Panc1 (cell line): ENCODE results near the gene LHFPL3. TPM values are rescaled to one million over a fixed set of nuclear protein-coding genes. Genes with fewer than 3 reads are reported as not detected.

Experiments
- ATAC-seq: fragments of 200-7000 bp; cut with Tn5 transposase; 2 replicates; pipeline ENCODE4 v1.9.1; 2020; ENCODE audit warnings: mild to moderate bottlenecking, moderate library complexity
- BruUV-seq: library from RNA; stranded (reverse); fragments of 400-500 nt; replicated peaks from 2 replicates; lab custom pipeline; 2021; lab: Mats Ljungman, UMichigan
- CTCF ChIA-PET: fragments of 300-600 bp; sonication (Branson Sonifier 250); formaldehyde crosslinking; loops from one replicate; lab custom pipeline; 2022; ENCODE audit warnings: antibody characterized with exemption; lab: Charles Lee
- POLR2A ChIA-PET: fragments of 300-600 bp; sonication (Branson Sonifier 250); formaldehyde crosslinking; loops from one replicate; lab custom pipeline; 2022; ENCODE audit warnings: antibody characterized with exemption; lab: Charles Lee
- DNase-seq: peaks from one replicate; pipeline ENCODE4 v3.0.0-alpha.2; 2010; ENCODE audit warnings: low read depth, low spot score
- H3K27ac ChIP-seq: 2 replicates; pipeline ENCODE4 v1.5.1; 2011; ENCODE audit warnings: mild to moderate bottlenecking, low read length, inconsistent platforms
- H3K27me3 ChIP-seq: fragments of 200-500 bp; sonication (Bioruptor generic); 2 replicates; pipeline ENCODE4 v1.6.0; 2014; ENCODE audit warnings: low read length, inconsistent platforms; ENCODE audit not compliant: control insufficient read depth, insufficient read depth
- H3K36me3 ChIP-seq: fragments of 200-500 bp; sonication (Bioruptor generic); 2 replicates; pipeline ENCODE4 v1.5.1; 2014; ENCODE audit warnings: inconsistent platforms, mild to moderate bottlenecking, low read length, moderate library complexity; ENCODE audit not compliant: control insufficient read depth, insufficient read depth
- H3K4me1 ChIP-seq: 2 replicates; pipeline ENCODE4 v1.5.1; 2011; ENCODE audit warnings: inconsistent platforms, mild to moderate bottlenecking, low read length, moderate library complexity; ENCODE audit not compliant: control insufficient read depth, insufficient read depth
- H3K4me3 ChIP-seq, 2 experiments: 2 replicates each; pipeline ENCODE4 v1.5.1; 2011 to 2012; ENCODE audit warnings: low read depth in 2 of 2, low read length in 2 of 2, mild to moderate bottlenecking in 2 of 2, inconsistent platforms in 1 of 2, moderate library complexity in 1 of 2
- H3K9me3 ChIP-seq: fragments of 200-500 bp; sonication (Bioruptor generic); 2 replicates; pipeline ENCODE4 v1.5.1; 2014; ENCODE audit warnings: low read depth, mild to moderate bottlenecking, inconsistent platforms, low read length, moderate library complexity; ENCODE audit not compliant: control insufficient read depth, insufficient read depth
- POLR2AphosphoS5 ChIP-seq: IDR thresholded peaks from 2 replicates; pipeline ENCODE4 v1.6.1; 2012; ENCODE audit warnings: mild to moderate bottlenecking, low read depth, low read length, moderate library complexity
- REST ChIP-seq, 2 experiments: IDR thresholded peaks; 2 replicates each; pipeline ENCODE4 v1.6.1; 2011 to 2012; ENCODE audit warnings: low read depth in 2 of 2, control low read depth in 1 of 2, low read length in 1 of 2, mild to moderate bottlenecking in 1 of 2, moderate library complexity in 1 of 2; ENCODE audit not compliant: insufficient read depth in 1 of 2
- SIN3A ChIP-seq: IDR thresholded peaks from 2 replicates; pipeline ENCODE4 v1.6.1; 2012; ENCODE audit warnings: low read depth, mild to moderate bottlenecking, low read length, moderate library complexity, borderline replicate concordance; ENCODE audit not compliant: insufficient read depth
- TCF7L2 ChIP-seq: IDR thresholded peaks from 2 replicates; pipeline ENCODE4 v1.6.1; 2011; ENCODE audit warnings: mild to moderate bottlenecking, low read depth, low read length, inconsistent platforms
- in situ Hi-C: cut with HindIII; loops from 2 replicates; pipeline ENCODE4 v1.10.0; 2016; ENCODE audit warnings: low sequenced_read_pairs, low pct_unique_long_range_greater_than_20kb
- intact Hi-C: fragments of 100-400 bp; cut with micrococcal nuclease; formaldehyde crosslinking; loops from one replicate; pipeline ENCODE4 v1.10.0; 2022; ENCODE audit not compliant: unreplicated experiment
- total RNA-seq: library from RNA; stranded (reverse); gene quantifications from one replicate; pipeline ENCODE4 v1.2.1, GENCODE V29; 2021; ENCODE audit not compliant: unreplicated experiment
- TF ChIP-seq, protein P1 (sequence below): fragments of 450-650 bp; IDR thresholded peaks from 2 replicates; pipeline ENCODE4 v1.5.1; 2017; ENCODE audit warnings: mild to moderate bottlenecking

The LHFPL3 gene
- total RNA-seq, 1 experiment from 2014 or later: not detected

DNA sequence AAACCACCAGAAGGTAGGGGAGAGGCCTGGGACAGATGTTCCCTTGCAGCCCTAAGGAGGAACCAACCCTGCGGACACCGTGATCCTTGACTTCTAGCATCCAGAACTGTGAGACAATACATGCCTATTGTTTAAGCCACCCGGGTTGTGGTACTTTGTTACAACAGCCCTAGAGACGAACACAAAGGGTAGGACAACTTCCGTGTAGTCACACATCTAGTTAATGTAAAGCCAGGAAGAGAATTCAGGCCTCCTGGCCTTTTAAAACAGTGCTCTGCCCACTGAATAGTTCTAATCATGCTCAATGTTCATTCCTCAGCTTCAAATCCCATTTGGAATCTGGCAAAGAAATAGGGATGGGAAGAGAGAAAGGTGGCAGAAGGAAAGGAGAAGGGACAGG, 445.4 kb downstream of the LHFPL3 start:
- H3K4me3 ChIP-seq: no peak overlapping the region
- intact Hi-C loops: no loop called here
- H3K9me3 ChIP-seq: no peaks in the 10 kb centered on the region
- ChIA-PET POLR2A (no interaction called here), CTCF (no interaction called here)
- no TSS peak for BruUV-seq
- in situ Hi-C loops: no loop called here
- ATAC-seq (no peak), DNase-seq (no peak)
- no peaks in the 10 kb centered on the region for H3K36me3 ChIP-seq
- TF ChIP-seq REST (IDR thresholded peaks at IDR 0.05; ENCODE audit: insufficient read depth in 1 of 2, low read depth in 2 of 2, low read length in 1 of 2) (no peak), TCF7L2 (no peak), SIN3A (no peak), POLR2AphosphoS5 (no peak)
- TF ChIP-seq, protein P1, sequence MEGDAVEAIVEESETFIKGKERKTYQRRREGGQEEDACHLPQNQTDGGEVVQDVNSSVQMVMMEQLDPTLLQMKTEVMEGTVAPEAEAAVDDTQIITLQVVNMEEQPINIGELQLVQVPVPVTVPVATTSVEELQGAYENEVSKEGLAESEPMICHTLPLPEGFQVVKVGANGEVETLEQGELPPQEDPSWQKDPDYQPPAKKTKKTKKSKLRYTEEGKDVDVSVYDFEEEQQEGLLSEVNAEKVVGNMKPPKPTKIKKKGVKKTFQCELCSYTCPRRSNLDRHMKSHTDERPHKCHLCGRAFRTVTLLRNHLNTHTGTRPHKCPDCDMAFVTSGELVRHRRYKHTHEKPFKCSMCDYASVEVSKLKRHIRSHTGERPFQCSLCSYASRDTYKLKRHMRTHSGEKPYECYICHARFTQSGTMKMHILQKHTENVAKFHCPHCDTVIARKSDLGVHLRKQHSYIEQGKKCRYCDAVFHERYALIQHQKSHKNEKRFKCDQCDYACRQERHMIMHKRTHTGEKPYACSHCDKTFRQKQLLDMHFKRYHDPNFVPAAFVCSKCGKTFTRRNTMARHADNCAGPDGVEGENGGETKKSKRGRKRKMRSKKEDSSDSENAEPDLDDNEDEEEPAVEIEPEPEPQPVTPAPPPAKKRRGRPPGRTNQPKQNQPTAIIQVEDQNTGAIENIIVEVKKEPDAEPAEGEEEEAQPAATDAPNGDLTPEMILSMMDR: no peak
- H3K4me1 ChIP-seq: no peaks in the 10 kb centered on the region
- H3K27me3 ChIP-seq: peaks cover 1% of the 10 kb centered on the region; the same call in 1 of the 2 replicates
- no peak overlapping the region for H3K27ac ChIP-seq

GRCh38 chr7:104775531-104775930, 447.1 kb downstream of the LHFPL3 start:
- no TSS peak for BruUV-seq
- H3K27ac ChIP-seq: no peak overlapping the region
- DNase-seq (no peak), ATAC-seq (no peak)
- H3K4me3 ChIP-seq: no peak overlapping the region
- TF ChIP-seq POLR2AphosphoS5 (no peak), TCF7L2 (no peak), REST (IDR thresholded peaks at IDR 0.05; ENCODE audit: insufficient read depth in 1 of 2, low read depth in 2 of 2, low read length in 1 of 2) (no peak), SIN3A (no peak)
- TF ChIP-seq, protein P1: no peak
- no peaks in the 10 kb centered on the region for H3K36me3 ChIP-seq
- no peaks in the 10 kb centered on the region for H3K9me3 ChIP-seq
- H3K4me1 ChIP-seq: no peaks in the 10 kb centered on the region
- ChIA-PET CTCF (no interaction called here), POLR2A (no interaction called here)
- intact Hi-C loops: no loop called here
- peaks cover 2% of the 10 kb centered on the region; the same call in 1 of the 2 replicates for H3K27me3 ChIP-seq
- in situ Hi-C loops: no loop called here
